GM10266 (cell line): ENCODE measurements around the gene XYLB.

Experiments
- DNase-seq: peaks from one replicate; pipeline ENCODE4 v3.0.0; 2012; ENCODE audit errors: extremely low spot score
- TF ChIP-seq, protein P1 (sequence below): IDR thresholded peaks from 2 replicates; pipeline ENCODE4 v1.5.1; 2012; ENCODE audit warnings: mild to moderate bottlenecking, low read depth; ENCODE audit not compliant: control insufficient read depth, insufficient read depth; ENCODE audit errors: missing control alignments

XYLB gene

DNA sequence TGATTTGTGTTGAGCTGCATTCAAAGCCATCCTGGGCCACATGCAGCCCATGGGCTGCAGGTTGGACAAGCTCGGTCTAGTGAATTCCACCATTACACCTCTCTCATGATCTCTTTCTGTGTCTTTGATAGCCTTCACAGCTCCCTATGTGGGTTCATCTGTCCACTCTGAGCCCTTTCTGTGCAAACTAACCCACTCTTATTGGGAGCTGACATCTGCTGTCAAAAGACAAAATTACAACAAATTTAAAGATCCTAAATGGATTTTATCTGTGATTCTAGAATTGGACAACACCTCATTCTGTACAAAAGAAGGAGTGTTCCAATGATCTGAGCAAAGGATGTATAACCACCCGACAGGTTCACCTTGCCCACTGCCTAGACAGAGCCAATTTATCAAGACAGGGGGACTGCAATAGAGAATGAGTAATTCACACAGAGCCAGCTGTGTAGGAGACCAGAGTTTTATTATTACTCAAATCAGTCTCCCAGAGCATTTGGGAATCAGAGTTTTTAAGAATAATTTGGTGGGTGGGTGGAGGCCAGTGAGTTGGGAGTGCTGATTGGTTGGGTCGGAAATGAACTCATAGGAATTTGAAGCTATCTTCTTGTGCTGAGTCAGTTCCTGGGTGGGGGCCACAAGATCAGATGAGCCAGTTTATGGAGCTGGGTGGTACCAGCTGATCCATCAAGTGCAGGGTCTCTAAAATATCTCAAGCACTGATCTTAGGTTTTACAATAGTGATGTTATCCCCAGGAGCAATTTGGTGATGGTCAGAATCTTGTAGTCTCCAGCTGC lies 2.6 kb upstream of the XYLB start:
- DNase-seq = no peak
- TF ChIP-seq, protein P1, sequence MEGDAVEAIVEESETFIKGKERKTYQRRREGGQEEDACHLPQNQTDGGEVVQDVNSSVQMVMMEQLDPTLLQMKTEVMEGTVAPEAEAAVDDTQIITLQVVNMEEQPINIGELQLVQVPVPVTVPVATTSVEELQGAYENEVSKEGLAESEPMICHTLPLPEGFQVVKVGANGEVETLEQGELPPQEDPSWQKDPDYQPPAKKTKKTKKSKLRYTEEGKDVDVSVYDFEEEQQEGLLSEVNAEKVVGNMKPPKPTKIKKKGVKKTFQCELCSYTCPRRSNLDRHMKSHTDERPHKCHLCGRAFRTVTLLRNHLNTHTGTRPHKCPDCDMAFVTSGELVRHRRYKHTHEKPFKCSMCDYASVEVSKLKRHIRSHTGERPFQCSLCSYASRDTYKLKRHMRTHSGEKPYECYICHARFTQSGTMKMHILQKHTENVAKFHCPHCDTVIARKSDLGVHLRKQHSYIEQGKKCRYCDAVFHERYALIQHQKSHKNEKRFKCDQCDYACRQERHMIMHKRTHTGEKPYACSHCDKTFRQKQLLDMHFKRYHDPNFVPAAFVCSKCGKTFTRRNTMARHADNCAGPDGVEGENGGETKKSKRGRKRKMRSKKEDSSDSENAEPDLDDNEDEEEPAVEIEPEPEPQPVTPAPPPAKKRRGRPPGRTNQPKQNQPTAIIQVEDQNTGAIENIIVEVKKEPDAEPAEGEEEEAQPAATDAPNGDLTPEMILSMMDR = no peak

DNA sequence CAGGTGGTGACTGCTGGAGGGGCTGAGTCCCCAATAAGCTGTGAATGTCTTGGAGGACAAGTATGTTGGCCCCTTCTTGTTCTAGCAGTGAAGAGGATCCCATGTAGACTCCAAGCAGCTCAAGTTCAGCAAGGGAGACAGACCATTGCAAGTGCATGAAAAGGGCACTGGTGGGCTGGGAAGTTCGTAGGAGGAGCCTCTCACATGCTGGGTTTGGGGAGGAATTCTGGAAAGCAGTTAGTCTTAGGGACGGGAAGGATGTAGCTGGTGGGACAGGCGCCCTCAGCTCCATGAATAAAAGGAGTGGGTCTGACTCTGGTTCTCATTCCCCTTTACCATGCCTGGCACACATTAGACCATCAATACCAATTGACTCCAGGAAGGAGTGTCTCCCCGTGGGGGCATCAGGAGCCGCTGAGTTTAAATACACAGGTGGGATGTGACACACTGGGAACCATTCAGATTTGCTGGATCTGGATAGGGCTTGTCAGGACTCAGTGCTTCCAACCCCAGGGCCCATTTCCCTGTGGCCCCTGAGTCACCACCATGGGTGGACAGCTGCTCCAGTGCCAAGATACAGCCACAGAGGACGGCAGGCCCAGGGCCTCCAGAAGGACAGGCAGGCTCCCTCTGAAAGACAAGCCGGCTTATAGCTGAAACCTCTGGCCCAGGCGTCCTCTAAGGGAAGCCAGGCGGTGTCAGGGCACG lies 552 bp upstream of the XYLB start:
- TF ChIP-seq, protein P1 = no peak
- peak; percentile 24 for DNase-seq

DNA sequence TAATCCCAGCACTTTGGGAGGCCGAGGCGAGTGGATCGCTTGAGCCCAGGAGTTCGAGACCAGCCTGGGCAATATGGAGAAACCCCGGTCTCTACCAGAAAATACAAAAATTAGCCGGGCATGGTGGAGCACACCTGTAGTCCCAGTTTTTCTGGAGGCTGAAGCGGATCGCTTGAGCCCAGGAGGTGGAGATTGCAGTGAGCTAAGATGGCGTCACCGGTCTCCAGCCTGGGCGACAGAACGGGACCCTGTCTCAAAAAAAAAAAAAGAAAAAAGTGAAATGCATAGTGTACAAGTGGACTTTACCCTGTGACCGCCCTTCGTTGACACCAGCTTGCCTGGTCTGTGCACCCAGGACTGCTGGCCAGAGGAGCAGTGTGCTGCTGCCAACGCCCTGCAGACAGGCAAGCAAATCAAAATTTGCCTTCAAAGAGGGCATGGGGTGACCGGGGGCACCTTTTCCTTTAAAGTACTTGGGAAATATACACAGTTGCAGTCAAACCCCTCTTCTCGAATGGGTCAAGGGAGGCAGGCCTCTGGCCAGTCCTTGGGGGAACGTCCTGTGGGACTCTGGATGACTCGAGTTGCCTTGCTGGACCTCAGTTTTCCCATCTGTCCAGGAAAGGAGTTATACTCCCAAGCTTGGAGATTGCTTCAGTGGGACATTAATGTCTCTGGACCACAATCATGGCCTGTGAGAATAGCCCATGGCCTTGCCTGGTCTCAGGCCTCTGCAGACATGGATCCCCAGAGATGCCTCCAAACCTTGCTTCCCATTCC lies 1.0 kb downstream of the XYLB start:
- DNase-seq = no peak
- TF ChIP-seq, protein P1 = no peak

DNA sequence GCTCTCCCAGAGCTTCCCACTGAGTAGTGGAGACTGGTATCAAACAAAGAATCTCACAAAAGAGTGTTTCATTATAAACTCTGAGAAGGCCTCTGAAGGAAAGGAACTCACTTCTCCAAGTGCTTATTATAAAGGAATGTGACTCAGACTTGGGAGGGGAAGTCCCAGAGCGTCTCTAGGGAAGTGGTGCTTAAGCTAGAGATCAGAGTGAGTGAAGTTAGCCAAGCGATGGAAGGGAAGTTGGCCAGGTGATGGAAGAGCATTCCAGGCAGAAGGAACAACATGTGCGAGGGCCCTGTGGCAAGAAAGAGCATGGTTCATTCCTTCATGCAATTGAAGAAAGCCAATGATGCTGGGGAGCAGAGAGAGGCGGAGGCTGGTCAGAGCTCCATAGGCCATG lies 2.3 kb downstream of the XYLB start:
- TF ChIP-seq, protein P1 = no peak
- no peak for DNase-seq

DNA sequence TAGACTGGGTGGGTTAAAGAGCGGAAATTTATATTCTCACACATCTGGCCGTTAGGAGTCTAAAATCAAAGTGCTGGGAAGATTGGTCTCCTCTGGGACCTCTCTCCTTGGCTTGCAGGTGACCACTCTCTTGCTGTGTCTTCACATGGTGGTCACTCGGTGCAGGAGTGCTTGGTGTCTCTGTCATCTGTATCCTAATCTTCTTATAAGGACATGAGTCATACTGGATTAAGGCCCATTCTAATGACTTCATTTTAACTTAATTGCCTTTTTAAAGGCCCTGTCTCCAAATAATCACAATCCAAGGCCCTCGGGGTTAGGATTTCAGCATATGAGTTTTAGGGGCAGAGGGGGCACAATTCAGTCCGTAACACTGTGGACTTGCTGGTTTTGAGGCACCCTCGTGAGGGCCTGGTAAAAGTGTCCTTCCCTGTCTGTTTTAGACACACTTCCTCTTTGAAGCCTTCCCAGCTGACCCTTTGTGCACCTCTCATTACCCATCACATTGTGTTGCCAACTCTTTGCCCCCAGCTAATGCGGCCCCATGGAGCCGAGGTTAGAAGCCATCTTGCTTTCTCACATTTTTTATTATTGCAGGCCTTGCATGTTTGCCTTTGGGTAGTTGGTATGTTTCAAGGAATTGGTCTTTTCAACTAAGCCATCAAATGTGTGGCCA lies 3.2 kb downstream of the XYLB start:
- TF ChIP-seq, protein P1 = no peak
- DNase-seq = no peak

DNA sequence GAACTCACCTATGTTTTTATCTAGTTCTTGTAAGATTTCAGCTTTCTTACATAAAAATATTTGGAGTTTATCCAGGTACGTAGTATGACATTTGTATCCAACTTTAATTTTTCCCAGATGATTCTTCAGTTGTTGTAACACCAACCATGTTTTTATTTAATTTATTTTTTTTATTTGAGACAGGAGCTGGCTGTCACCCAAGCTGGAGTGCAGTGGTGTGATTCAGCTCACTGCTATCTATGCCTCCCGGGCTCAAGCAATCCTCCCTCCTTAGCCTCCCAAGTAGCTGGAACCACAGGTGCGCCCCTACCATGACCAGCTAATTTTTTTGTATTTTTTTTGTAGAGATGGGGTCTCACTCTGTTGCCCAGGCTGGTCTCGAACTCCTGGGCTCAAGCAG lies 6.6 kb downstream of the XYLB start:
- DNase-seq = no peak
- TF ChIP-seq, protein P1 = no peak
